ENCODE measurements around the gene CLNS1A. TPM values are rescaled to one million over a fixed set of nuclear protein-coding genes. Genes with fewer than 3 reads are reported as not detected.
A peak's percentile ranks its signal among the peaks of the same experiment; 100 is the strongest.
"Not testable (repeated sequence)": the region's sequence is repeated elsewhere in the genome, so short reads cannot be mapped to it uniquely, and the experiment has no call there.

Gene CLNS1A
- total RNA-seq, 2 experiments from 2014 or later: 185 to 212 TPM

- ChIA-PET POLR2A (interaction anchor here (0.7 kb wide), 1 partner anchor 239 kb away, joined by 6 read pairs; no protein-coding TSS in a partner anchor), CTCF (interaction anchor here (0.7 kb wide), 1 partner anchor 12 kb away, joined by 3 read pairs; no protein-coding TSS in a partner anchor)
- H3K36me3 Mint-ChIP-seq (ENCODE audit: low read depth): no peaks in the 10 kb centered on the region
- DNase-seq (no peak), ATAC-seq (no peak)
- intact Hi-C loops (cut with DNase I, micrococcal nuclease): no loop called here
- no peak overlapping the region for H3K27ac Mint-ChIP-seq
- no peaks in the 10 kb centered on the region for H3K9me3 Mint-ChIP-seq (ENCODE audit: low read depth)
- H3K4me1 Mint-ChIP-seq: no peaks in the 10 kb centered on the region
- peaks cover 3% of the 10 kb centered on the region for H3K27me3 Mint-ChIP-seq
- H3K4me3 Mint-ChIP-seq: no peak overlapping the region
These were observed 17.3 kb upstream of the CLNS1A start for GRCh38 chr11:77654770-77655434.

GRCh38 chr11:77650123-77650522, 12.5 kb upstream of the CLNS1A start:
- Mint-ChIP-seq H3K9me3 (ENCODE audit: low read depth) (no peaks in the 10 kb centered on the region), H3K4me3 (no peak overlapping the region), H3K36me3 (ENCODE audit: low read depth) (no peaks in the 10 kb centered on the region), H3K27ac (no peak overlapping the region), H3K4me1 (no peaks in the 10 kb centered on the region), H3K27me3 (peaks cover 12% of the 10 kb centered on the region)
- ChIA-PET POLR2A (no interaction called here), CTCF (interaction anchor here (0.7 kb wide), 1 partner anchor 14 kb away, joined by 5 read pairs; no protein-coding TSS in a partner anchor)
- no peak for DNase-seq
- ATAC-seq: no peak
- intact Hi-C loops (cut with DNase I, micrococcal nuclease): no loop called here

- ATAC-seq (no peak), DNase-seq (no peak)
- H3K9me3 Mint-ChIP-seq (ENCODE audit: low read depth): no peaks in the 10 kb centered on the region
- ChIA-PET POLR2A (no interaction called here), CTCF (no interaction called here)
- H3K27me3 Mint-ChIP-seq: peaks cover 17% of the 10 kb centered on the region
- intact Hi-C loops (cut with DNase I, micrococcal nuclease): no loop called here
- no peak overlapping the region for H3K27ac Mint-ChIP-seq
- H3K4me3 Mint-ChIP-seq: no peak overlapping the region
- no peaks in the 10 kb centered on the region for H3K4me1 Mint-ChIP-seq
- H3K36me3 Mint-ChIP-seq (ENCODE audit: low read depth): no peaks in the 10 kb centered on the region
These were observed 10.2 kb upstream of the CLNS1A start for GRCh38 chr11:77647654-77648305.

- ATAC-seq (no peak), DNase-seq (no peak)
- no peaks in the 10 kb centered on the region for H3K9me3 Mint-ChIP-seq (ENCODE audit: low read depth)
- H3K4me1 Mint-ChIP-seq: no peaks in the 10 kb centered on the region
- CTCF ChIA-PET: no interaction called here
- H3K36me3 Mint-ChIP-seq (ENCODE audit: low read depth): no peaks in the 10 kb centered on the region
- POLR2A ChIA-PET: no interaction called here
- H3K27me3 Mint-ChIP-seq: peaks cover 14% of the 10 kb centered on the region
- H3K27ac Mint-ChIP-seq: no peak overlapping the region
- H3K4me3 Mint-ChIP-seq: no peak overlapping the region
- intact Hi-C loops (cut with DNase I, micrococcal nuclease): no loop called here
These were observed 7.3 kb upstream of the CLNS1A start for GRCh38 chr11:77644887-77645286.

- no peak overlapping the region for H3K27ac Mint-ChIP-seq
- peaks cover 2% of the 10 kb centered on the region for H3K36me3 Mint-ChIP-seq (ENCODE audit: low read depth)
- H3K27me3 Mint-ChIP-seq: peaks cover 11% of the 10 kb centered on the region
- DNase-seq (no peak), ATAC-seq (no peak)
- CTCF ChIA-PET: interaction anchor here (1.1 kb wide), 1 partner anchor 12 kb away, joined by 3 read pairs; no protein-coding TSS in a partner anchor
- intact Hi-C loops (cut with DNase I, micrococcal nuclease): no loop called here
- H3K9me3 Mint-ChIP-seq (ENCODE audit: low read depth): no peaks in the 10 kb centered on the region
- H3K4me3 Mint-ChIP-seq: no peak overlapping the region
- POLR2A ChIA-PET: no interaction called here
- peaks cover 7% of the 10 kb centered on the region for H3K4me1 Mint-ChIP-seq
These were observed 4.6 kb upstream of the CLNS1A start for GRCh38 chr11:77642228-77642627.

- Mint-ChIP-seq H3K4me3 (peak overlapping the region; percentile 85), H3K9me3 (ENCODE audit: low read depth) (peaks cover 3% of the 10 kb centered on the region), H3K4me1 (peaks cover 45% of the 10 kb centered on the region), H3K36me3 (ENCODE audit: low read depth) (peaks cover 38% of the 10 kb centered on the region), H3K27me3 (no peaks in the 10 kb centered on the region), H3K27ac (peak overlapping the region; percentile 94)
- DNase-seq (no peak), ATAC-seq (no peak)
- intact Hi-C loops (cut with DNase I, micrococcal nuclease): loop anchor here (1.0 to 10.0 kb wide), 11 partner anchors 165 to 1252 kb away; partner anchors contain the start of genes INTS4 (in 2 of the 2), ALG8 (in 1 of the 2), EMSY (in 1 of the 2) and GAB2 (in 1 of the 2)
- ChIA-PET CTCF (interaction anchor here (1.0 kb wide), 1 partner anchor 13 kb away, joined by 5 read pairs; no protein-coding TSS in a partner anchor), POLR2A (no interaction called here)
These were observed 756 bp downstream of the CLNS1A start for GRCh38 chr11:77636731-77637344.

GRCh38 chr11:77633926-77634325, 3.7 kb downstream of the CLNS1A start:
- H3K9me3 Mint-ChIP-seq (ENCODE audit: low read depth); H3K27me3 Mint-ChIP-seq; CTCF ChIA-PET; ATAC-seq; DNase-seq; POLR2A ChIA-PET: not testable (repeated sequence)
- Mint-ChIP-seq H3K27ac (peak overlapping the region; percentile 63), H3K4me3 (peak overlapping the region; percentile 21), H3K4me1 (peaks cover 63% of the 10 kb centered on the region), H3K36me3 (ENCODE audit: low read depth) (peaks cover 50% of the 10 kb centered on the region)
- intact Hi-C loops (cut with DNase I, micrococcal nuclease): loop anchor here (10.0 kb wide), 3 partner anchors 361 to 1249 kb away; partner anchors contain the start of genes EMSY (in 1 of the 2), GVQW3 (in 1 of the 2), INTS4 (in 1 of the 2) and THAP12 (in 1 of the 2)

GRCh38 chr11:77630157-77630710, 7.4 kb downstream of the CLNS1A start:
- ChIA-PET POLR2A (no interaction called here), CTCF (interaction anchor here (2.7 kb wide), 1 partner anchor 11 kb away, joined by 13 read pairs; no protein-coding TSS in a partner anchor)
- Mint-ChIP-seq H3K27me3 (no peaks in the 10 kb centered on the region), H3K27ac (peak overlapping the region; percentile 49), H3K9me3 (ENCODE audit: low read depth) (no peaks in the 10 kb centered on the region), H3K4me1 (peaks cover 40% of the 10 kb centered on the region), H3K4me3 (no peak overlapping the region), H3K36me3 (ENCODE audit: low read depth) (peaks cover 51% of the 10 kb centered on the region)
- DNase-seq (no peak), ATAC-seq (no peak)
- intact Hi-C loops (cut with DNase I, micrococcal nuclease): loop anchor here (10.0 kb wide), 3 partner anchors 365 to 1245 kb away; partner anchors contain the start of genes EMSY (in 1 of the 2), GVQW3 (in 1 of the 2), INTS4 (in 1 of the 2) and THAP12 (in 1 of the 2)

- H3K4me1 Mint-ChIP-seq: no peaks in the 10 kb centered on the region
- H3K4me3 Mint-ChIP-seq: no peak overlapping the region
- H3K36me3 Mint-ChIP-seq (ENCODE audit: low read depth): peaks cover 47% of the 10 kb centered on the region
- POLR2A ChIA-PET: interaction anchor here (0.6 kb wide), 1 partner anchor 432 kb away, joined by 3 read pairs; no protein-coding TSS in a partner anchor
- H3K9me3 Mint-ChIP-seq (ENCODE audit: low read depth): no peaks in the 10 kb centered on the region
- intact Hi-C loops (cut with DNase I, micrococcal nuclease): loop anchor here (1.0 to 5.0 kb wide), 4 partner anchors 207 to 492 kb away; no protein-coding TSS in a partner anchor
- H3K27me3 Mint-ChIP-seq: no peaks in the 10 kb centered on the region
- H3K27ac Mint-ChIP-seq: peak overlapping the region; percentile 2
- DNase-seq: no peak
- CTCF ChIA-PET: interaction anchor here (0.6 to 3.3 kb wide), 12 partner anchors 9 to 430 kb away, joined by 3 to 27 read pairs (median 3); no protein-coding TSS in a partner anchor
- ATAC-seq: peak; percentile 61
These were observed 17.9 kb downstream of the CLNS1A start for GRCh38 chr11:77619576-77620198.

- POLR2A ChIA-PET: no interaction called here
These were observed 19.7 kb downstream of the CLNS1A start for GRCh38 chr11:77617892-77618291.

More at GRCh38 chr11:77617892-77618291, 19.7 kb downstream of the CLNS1A start:
- DNase-seq (no peak), ATAC-seq (no peak)
- Mint-ChIP-seq H3K4me1 (no peaks in the 10 kb centered on the region), H3K36me3 (ENCODE audit: low read depth) (peaks cover 50% of the 10 kb centered on the region), H3K27ac (no peak overlapping the region), H3K27me3 (no peaks in the 10 kb centered on the region), H3K9me3 (ENCODE audit: low read depth) (no peaks in the 10 kb centered on the region), H3K4me3 (no peak overlapping the region)
- CTCF ChIA-PET: interaction anchor here (3.1 to 3.3 kb wide), 2 partner anchors 12 to 15 kb away, joined by 13 to 27 read pairs; no protein-coding TSS in a partner anchor
- intact Hi-C loops (cut with DNase I, micrococcal nuclease): loop anchor here (2.0 to 5.0 kb wide), 2 partner anchors 206 to 429 kb away; no protein-coding TSS in a partner anchor
